ENCODE results near the gene ELAPOR1.

DNA sequence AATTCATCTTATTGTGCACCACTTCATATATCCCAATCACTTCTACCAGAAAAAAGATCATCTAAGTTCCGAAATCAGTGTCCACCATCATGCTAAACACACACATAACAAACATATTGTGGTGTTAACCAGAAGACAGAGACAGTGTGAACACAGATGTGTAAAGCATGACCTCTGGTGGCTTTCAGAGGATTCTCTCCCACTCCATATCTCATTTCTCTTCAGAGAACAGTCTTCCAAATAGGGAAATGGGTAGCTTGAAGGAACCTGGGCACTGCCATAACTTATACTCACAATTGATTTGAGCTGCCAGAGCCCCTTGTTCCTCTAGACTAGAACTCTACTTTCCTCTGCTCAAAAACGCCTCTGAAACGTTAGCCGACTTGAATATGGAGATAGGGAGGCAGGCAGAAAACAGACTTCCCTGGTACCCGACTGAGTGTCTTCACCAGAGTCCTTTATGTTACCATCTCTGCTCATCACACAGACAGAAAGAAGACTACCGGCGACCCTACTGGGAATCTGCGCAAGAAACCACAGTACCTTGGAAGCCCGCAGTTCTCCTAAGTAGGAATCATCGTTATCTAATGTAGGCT lies 1.8 kb upstream of the ELAPOR1 start:
- TF ChIP-seq CTCF (conservative IDR thresholded peaks at IDR 0.05 in 1 of 2, IDR thresholded peaks at IDR 0.05 in 1 of 2; ENCODE audit: low read depth in 1 of 2, low read length in 2 of 2): no peak
- peak; percentile 52 for TF ChIP-seq EZH2 (IDR thresholded peaks at IDR 0.05; ENCODE audit: low read length, missing control alignments)
